CD4-positive, alpha-beta T cell treated with Interleukin-15 for 1 hour (primary cell): ENCODE measurements around the gene LRP5.
A peak's percentile ranks its signal among the peaks of the same experiment; 100 is the strongest.

Experiments used
- DNase-seq: peaks from one replicate; pipeline ENCODE4 v3.0.0-alpha.2; 2020

LRP5 gene

GRCh38 chr11:68349461-68350249 lies 37.3 kb downstream of the LRP5 start:
- no peak for DNase-seq

DNA sequence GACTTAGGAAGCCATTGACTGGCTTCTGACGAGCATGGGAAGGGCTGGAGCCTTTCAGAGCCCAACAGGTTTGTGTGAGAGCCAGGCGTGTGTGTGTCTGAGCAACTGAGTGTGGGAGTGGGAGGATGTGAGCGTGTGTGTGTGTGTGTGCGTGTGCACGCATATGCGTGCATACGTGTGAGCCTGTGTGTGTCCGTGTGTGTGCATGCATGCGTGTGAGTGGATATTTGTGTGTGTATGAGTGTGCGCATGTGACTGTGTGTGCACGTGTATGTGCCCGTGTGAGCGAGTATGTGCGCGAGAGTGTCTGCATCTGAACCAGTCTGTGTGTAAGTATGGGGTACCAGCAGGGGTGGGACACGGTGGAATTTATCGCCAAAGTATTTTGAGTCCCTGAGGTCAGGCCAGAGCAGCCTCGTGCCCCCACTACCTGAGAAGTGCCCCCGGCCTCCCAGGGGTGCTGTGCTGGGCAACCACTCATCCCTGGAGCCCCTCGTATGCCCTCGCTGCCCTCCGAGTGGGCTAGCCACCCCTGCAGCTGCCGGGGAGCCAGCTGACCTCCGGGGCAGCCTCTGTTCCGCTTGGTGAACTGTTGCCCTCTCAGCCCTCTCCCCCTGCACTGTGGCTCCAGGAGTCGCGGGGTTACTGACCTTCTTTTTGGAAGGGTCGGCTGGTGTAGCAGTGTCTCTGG lies 38.5 kb downstream of the LRP5 start:
- no peak for DNase-seq

GRCh38 chr11:68351450-68352275 lies 39.3 kb downstream of the LRP5 start:
- no peak for DNase-seq

GRCh38 chr11:68352591-68352990 lies 40.2 kb downstream of the LRP5 start:
- DNase-seq: no peak

DNA sequence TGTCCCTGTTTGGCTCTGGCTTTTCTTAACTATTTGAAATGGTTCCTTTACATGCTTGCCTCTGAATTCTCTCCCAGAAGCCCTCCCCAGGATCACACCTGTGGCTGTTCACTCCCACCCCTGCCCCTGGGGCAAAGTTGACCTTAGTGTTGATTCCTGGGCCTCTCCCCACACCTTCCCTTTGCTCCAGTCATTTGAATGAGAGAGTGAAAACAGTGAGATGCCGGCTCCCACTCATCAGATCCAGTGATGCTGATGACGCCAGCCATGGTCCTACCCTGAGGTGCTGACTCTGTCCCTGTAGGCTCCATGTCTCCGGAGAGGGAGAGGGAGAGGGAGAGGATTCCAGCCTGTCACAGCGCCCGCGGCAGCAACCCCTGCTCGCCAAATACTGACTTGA lies 40.7 kb downstream of the LRP5 start:
- DNase-seq: no peak

DNA sequence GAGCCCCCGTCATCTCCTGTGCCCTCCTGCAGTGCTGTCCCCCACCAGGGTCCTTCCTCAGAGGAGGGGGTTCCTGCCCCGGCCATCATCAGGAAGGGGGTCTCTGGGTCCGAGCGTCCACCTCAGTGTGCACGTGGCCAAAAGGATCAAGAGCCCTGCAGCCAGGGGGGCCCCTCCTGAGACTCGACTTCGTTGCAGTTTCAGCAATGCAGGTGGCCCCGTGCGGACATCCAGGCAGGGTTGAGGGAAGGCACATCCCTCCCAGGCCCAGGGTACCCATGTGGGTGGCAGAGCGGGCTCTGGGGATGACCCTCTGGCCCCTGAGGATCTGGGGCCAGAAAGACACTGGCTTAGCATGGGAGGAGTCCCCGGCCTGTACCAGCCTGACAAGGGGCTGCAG lies 41.3 kb downstream of the LRP5 start:
- no peak for DNase-seq

GRCh38 chr11:68354148-68354872 lies 41.9 kb downstream of the LRP5 start:
- DNase-seq: no peak

DNA sequence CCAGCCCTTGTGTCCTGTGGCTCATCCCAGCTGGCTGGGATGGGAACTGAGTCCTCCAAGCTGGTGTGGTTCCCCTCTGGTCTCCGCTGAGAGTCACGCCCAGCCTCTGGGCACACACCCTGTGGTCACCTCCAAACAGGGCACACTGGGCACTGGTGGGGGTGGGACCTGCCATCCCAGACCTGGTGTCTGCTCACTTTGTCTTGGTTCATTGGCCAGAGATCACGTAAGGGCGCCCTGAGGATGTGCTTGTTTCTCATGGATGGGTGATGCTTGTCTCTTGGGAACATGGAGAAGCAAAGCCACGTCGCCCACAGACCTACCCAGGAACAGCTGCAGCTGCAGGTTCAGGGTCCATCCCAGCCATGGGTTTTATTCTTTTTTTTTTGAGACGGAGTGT lies 43.1 kb downstream of the LRP5 start:
- no peak for DNase-seq

DNA sequence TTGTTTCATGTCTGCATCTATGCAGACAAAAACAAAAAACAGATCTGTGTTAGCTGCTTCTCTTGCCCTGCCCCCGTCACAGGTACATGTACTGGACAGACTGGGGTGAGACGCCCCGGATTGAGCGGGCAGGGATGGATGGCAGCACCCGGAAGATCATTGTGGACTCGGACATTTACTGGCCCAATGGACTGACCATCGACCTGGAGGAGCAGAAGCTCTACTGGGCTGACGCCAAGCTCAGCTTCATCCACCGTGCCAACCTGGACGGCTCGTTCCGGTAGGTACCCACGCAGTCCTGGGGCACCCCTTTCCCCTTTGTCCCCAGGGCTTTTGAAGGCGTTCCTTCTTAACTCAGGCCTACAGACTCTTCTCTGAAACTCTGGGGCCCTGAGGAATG lies 45.2 kb downstream of the LRP5 start:
- no peak for DNase-seq

GRCh38 chr11:68358416-68358815 lies 46.0 kb downstream of the LRP5 start:
- DNase-seq: no peak

GRCh38 chr11:68361702-68362101 lies 49.3 kb downstream of the LRP5 start:
- DNase-seq: no peak

- DNase-seq: no peak
These were observed 50.5 kb downstream of the LRP5 start for GRCh38 chr11:68362801-68363379.

GRCh38 chr11:68363776-68364175 lies 51.4 kb downstream of the LRP5 start:
- no peak for DNase-seq

- no peak for DNase-seq
These were observed 52.2 kb downstream of the LRP5 start for GRCh38 chr11:68364581-68364980.

DNA sequence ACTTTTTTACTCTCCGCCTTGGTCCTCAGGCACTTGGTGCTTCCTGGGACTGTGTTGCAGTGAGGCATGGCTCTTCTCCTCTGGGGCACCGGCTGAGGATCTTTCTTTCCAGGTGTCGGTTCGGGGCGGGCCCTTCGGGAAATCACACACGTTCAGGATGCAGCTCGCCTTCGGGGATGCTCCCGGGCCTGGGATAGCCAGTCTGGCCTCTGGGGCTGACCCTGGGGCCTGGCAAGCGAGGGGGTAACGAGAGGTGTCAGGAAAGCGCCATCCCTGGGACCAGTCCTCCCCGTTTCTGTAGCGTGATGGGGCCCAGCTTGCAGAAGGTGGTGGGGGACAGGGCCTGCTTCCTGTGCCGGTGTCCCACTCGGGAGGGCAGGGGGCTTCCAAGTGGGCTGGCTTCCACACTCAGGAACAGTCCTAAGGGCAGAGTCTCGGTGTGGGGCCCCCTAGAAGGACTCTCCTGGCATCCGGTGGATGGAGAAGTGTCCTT lies 53.6 kb downstream of the LRP5 start:
- no peak for DNase-seq

DNA sequence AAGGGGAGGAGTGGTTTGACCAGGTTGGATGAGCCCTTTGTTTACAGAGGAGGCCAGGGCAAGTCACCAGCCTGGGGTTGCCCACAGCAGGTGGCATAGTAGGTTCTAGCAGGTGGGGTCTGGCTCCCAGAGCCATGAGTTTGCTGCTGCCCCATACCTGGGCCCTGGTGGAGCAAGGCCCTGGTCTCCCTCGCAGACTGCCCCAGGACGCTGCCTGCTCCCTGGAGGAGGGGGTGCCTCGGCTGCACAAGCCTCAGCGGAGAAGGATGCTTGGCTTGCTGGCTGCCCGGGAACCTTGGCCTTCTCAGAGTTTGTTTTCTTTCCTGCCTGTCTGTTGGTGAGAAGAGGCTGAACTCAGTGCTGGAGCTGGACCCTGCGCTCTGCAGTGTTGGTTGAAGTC lies 54.9 kb downstream of the LRP5 start:
- no peak for DNase-seq

DNA sequence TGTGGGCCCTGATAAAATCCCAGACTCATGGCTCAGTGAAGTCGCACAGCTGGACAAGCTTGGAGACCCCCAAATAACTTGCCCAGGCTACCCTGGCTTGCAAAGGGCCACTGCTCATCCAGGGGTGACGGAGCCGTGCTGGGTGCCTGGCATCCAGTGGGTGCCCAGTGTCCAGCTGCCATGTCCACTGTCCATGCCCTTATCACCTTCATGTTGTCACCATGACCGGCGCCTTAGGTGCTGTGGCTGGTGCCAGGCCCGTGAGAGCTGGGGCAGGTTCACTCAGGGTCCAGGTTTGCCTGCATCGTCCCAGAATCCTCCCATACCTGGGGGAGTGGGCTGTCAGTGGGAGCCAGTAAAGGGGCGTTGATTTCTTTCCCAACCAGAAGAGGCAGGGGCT lies 57.4 kb downstream of the LRP5 start:
- no peak for DNase-seq

DNA sequence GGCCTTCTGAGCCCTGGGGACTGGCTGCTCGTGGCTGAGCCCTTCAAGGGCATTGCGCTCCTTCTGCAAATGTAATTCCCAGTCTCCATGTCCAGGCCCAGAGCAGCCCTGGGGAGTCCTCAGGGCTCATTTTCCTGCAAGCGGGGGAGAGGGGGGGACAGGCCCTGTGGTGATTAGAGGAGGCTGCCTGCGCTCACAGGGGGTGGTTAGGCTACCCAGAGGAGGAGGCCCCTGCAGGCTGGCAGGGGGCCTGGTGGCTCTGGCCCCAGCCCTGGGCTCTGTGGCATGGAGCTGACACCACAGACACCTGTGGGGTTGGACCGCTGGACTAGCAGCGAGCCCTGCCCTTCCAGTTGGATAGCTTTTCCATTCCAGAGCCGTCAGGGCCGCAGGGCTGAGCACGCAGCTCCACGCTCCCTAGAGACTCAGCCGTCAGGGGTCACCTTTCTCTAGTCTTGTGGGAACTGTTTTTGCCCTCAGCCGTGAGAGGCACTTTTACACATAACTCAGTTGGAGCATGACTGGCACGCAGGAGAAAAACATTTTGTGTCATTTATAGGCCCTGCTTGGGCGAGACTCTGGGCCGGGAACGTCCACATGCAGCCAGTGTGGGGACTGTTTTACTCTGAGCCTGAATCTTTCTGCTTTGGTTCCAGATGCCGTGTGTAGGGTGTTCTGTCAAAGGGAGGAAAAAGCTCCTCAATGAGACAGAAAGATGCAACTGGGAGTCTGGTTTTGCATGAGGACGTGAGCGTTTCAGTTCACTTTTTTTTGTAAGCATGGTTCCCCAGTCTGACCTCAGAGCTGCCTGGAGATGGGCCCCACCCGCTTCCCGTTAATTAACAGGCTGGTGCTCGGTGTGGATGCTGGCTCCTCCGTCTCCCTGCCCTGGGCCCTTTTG lies 58.1 kb downstream of the LRP5 start:
- peak; percentile 54 for DNase-seq

DNA sequence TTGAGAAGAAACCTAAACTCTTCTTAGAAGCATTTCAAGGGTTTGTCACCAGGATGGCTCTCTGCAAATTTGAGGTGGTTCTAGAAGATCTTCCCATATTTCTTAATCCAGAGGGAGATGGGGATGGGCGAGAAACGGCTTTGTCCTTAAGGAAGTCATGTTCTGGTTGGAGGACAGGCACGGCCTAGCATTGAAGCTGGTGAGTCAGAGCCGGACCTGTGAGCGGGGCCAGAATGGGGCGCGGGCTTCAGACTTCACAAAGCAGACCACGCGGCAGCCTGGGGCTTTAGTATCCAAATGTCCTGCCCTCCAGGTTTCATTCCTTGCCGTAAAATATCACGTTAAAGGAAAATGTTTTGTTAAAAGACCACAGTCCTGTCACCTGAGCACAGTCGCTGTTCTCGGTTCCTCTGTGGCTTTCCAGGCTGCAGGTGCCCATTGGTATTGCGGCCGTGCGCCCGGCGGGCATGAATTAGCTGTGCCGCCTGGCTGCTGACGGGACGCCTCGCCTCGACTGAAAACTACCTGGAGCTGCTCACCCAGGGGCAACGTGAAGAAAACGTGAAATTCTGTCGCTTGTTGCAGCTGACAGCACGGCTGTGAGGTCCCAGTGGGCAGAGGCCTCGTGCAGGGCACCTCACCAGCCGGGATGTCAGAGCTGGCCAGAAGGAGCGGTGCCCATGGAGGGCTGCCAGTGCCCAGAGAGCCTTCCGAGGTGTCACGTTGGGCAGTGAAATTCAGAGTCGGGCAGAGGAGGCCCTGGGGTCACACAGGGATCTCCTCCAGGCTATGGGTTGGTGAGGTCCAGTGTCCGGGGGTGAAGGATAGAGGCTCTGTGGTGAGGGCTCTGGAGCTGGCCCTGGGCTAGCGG lies 59.0 kb downstream of the LRP5 start:
- peak; percentile 33 for DNase-seq

DNA sequence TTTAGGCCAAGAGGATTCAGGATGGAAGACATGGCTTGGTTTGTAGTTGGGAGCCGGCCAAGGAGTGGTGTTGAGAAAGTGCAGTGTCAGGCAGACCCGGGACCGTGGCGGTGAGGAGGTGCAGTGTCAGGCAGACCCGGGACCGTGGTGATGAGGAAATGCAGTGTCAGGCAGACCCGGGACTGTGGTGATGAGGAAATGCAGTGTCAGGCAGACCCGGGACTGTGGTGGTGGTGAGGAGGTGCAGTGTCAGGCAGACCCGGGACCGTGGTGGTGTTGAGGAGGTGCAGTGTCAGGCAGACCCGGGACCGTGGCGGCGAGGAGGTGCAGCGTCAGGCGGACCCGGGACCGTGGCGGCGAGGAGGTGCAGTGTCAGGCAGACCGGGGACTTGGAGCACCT lies 59.7 kb downstream of the LRP5 start:
- DNase-seq: no peak
